H1 (cell line): ENCODE measurements around the gene GBF1. TPM values are rescaled to one million over a fixed set of nuclear protein-coding genes. Genes with fewer than 3 reads are reported as not detected.

ENCODE experiments used
- CTCF ChIA-PET: fragments of 300-600 bp; sonication (Branson Sonifier 250); formaldehyde crosslinking; loops from one replicate; lab custom pipeline; 2021; ENCODE audit not compliant: partially characterized antibody; lab: Charles Lee
- POLR2A ChIA-PET: fragments of 300-600 bp; sonication (Branson Sonifier 250); formaldehyde crosslinking; loops from one replicate; lab custom pipeline; 2021; ENCODE audit warnings: inconsistent platforms; ENCODE audit not compliant: partially characterized antibody; lab: Charles Lee
- DNase-seq, 2 experiments: peaks; one replicate each; pipeline versions ENCODE4 v3.0.0 to v3.0.0-alpha.2; 2010 to 2022; ENCODE audit warnings: low spot score in 2 of 2, low read depth in 1 of 2, mixed read lengths in 1 of 2
- FAIRE-seq: peaks from 2 replicates; lab custom pipeline; 2011; peaks lifted over from hg19 to GRCh38; lab: Jason Lieb, UNC
- H2AFZ ChIP-seq: 2 replicates; pipeline ENCODE4 v1.8.1; 2012; ENCODE audit warnings: low read length, inconsistent platforms
- H2AK5ac ChIP-seq: 2 replicates; pipeline ENCODE4 v1.6.1; 2013; ENCODE audit warnings: low read depth, low read length
- H2BK120ac ChIP-seq: replicated peaks from 2 replicates; pipeline ENCODE3; 2013; ENCODE audit warnings: low read depth, low read length, inconsistent platforms
- H2BK12ac ChIP-seq: 2 replicates; pipeline ENCODE4 v1.6.1; 2013; ENCODE audit warnings: low read depth, low read length
- H2BK15ac ChIP-seq: 2 replicates; pipeline ENCODE4 v1.6.1; 2013; ENCODE audit warnings: low read length
- H2BK20ac ChIP-seq: 2 replicates; pipeline ENCODE4 v1.6.1; 2013; ENCODE audit warnings: low read length
- H2BK5ac ChIP-seq: 2 replicates; pipeline ENCODE4 v1.6.1; 2013; ENCODE audit warnings: low read depth, low read length
- H3K14ac ChIP-seq: 2 replicates; pipeline ENCODE4 v1.6.1; 2013; ENCODE audit warnings: inconsistent platforms; ENCODE audit not compliant: insufficient read length
- H3K18ac ChIP-seq: 2 replicates; pipeline ENCODE4 v1.6.1; 2013; ENCODE audit warnings: low read length; ENCODE audit errors: extremely low read depth
- H3K23ac ChIP-seq: 2 replicates; pipeline ENCODE4 v1.6.1; 2013; ENCODE audit warnings: inconsistent platforms; ENCODE audit not compliant: insufficient read length
- H3K23me2 ChIP-seq: 2 replicates; pipeline ENCODE4 v1.6.1; 2013; ENCODE audit warnings: low read depth, low read length
- H3K27ac ChIP-seq: 2 replicates; pipeline ENCODE4 v1.6.1; 2011; ENCODE audit warnings: low read depth, low read length, inconsistent platforms
- H3K27me3 ChIP-seq, 4 experiments: replicated peaks in 1 of 4; 1 replicate in 1 of 4; 2 replicates in 3 of 4; pipeline versions ENCODE4 v1.6.1 to v1.8.1; 2011 to 2013; ENCODE audit warnings: low read length in 3 of 4, mild to moderate bottlenecking in 3 of 4, inconsistent platforms in 2 of 4, mixed read lengths in 2 of 4, moderate library complexity in 1 of 4; ENCODE audit not compliant: control insufficient read depth in 3 of 4, insufficient read depth in 3 of 4; ENCODE audit errors: extremely low read depth in 1 of 4
- H3K36me3 ChIP-seq, 4 experiments: 2 replicates each; pipeline versions ENCODE4 v1.6.1 to v1.8.1; 2011 to 2013; ENCODE audit warnings: mild to moderate bottlenecking in 4 of 4, low read length in 3 of 4, moderate library complexity in 2 of 4, control low read depth in 1 of 4, inconsistent platforms in 1 of 4; ENCODE audit not compliant: insufficient read depth in 4 of 4, control insufficient read depth in 2 of 4
- H3K4ac ChIP-seq: replicated peaks from 2 replicates; pipeline ENCODE3; 2013; ENCODE audit warnings: low read length, low read depth, mixed read lengths, inconsistent platforms; ENCODE audit not compliant: insufficient read length
- H3K4me1 ChIP-seq, 4 experiments: replicated peaks in 1 of 4; 1 replicate in 1 of 4; 2 replicates in 3 of 4; pipeline versions ENCODE4 v1.6.1 to v1.8.1; 2011 to 2013; ENCODE audit warnings: low read length in 3 of 4, inconsistent platforms in 2 of 4, mixed read lengths in 1 of 4; ENCODE audit not compliant: insufficient read depth in 4 of 4, control insufficient read depth in 3 of 4
- H3K4me2 ChIP-seq, 2 experiments: 2 replicates each; pipeline versions ENCODE4 v1.6.1 to v1.8.1; 2011 to 2013; ENCODE audit warnings: low read depth in 2 of 2, low read length in 2 of 2, control low read depth in 1 of 2, inconsistent platforms in 1 of 2, mild to moderate bottlenecking in 1 of 2; ENCODE audit not compliant: insufficient read depth in 1 of 2
- H3K4me3 ChIP-seq, 4 experiments: fragments of 200-600, 300-600 bp in 1 of 4; sonication (generic), shearing (Covaris generic), sonication (Bioruptor Twin) in 1 of 4; 2 replicates each; pipeline versions ENCODE4 v1.5.1 to v1.8.1; 2011 to 2016; ENCODE audit warnings: low read length in 4 of 4, low read depth in 3 of 4, control low read depth in 2 of 4, inconsistent platforms in 2 of 4, mild to moderate bottlenecking in 2 of 4, mixed read lengths in 1 of 4, moderate library complexity in 1 of 4; ENCODE audit not compliant: insufficient read depth in 2 of 4; ENCODE audit errors: extremely low read depth in 1 of 4
- H3K56ac ChIP-seq: replicated peaks from 2 replicates; pipeline ENCODE3; 2013; ENCODE audit warnings: low read depth, mild to moderate bottlenecking, mixed read lengths, low read length, inconsistent platforms; ENCODE audit not compliant: insufficient read length
- H3K79me1 ChIP-seq: 2 replicates; pipeline ENCODE4 v1.6.1; 2013; ENCODE audit warnings: low read depth, low read length, control low read depth
- H3K79me2 ChIP-seq, 2 experiments: 2 replicates each; pipeline versions ENCODE4 v1.6.1 to v1.8.1; 2012 to 2013; ENCODE audit warnings: low read length in 2 of 2, mild to moderate bottlenecking in 2 of 2, inconsistent platforms in 1 of 2; ENCODE audit not compliant: insufficient read depth in 2 of 2, control insufficient read depth in 1 of 2
- H3K9ac ChIP-seq, 4 experiments: replicated peaks in 1 of 4; 1 replicate in 1 of 4; 2 replicates in 3 of 4; pipeline versions ENCODE4 v1.6.1 to v1.8.1; 2011 to 2013; ENCODE audit warnings: low read depth in 3 of 4, low read length in 3 of 4, control low read depth in 2 of 4, mild to moderate bottlenecking in 2 of 4, moderate library complexity in 2 of 4, inconsistent platforms in 1 of 4; ENCODE audit errors: extremely low read depth in 1 of 4
- H3K9me3 ChIP-seq, 2 experiments: 2 replicates each; pipeline versions ENCODE4 v1.6.1 to v1.8.1; 2012 to 2013; ENCODE audit warnings: mild to moderate bottlenecking in 2 of 2, moderate library complexity in 2 of 2, control low read depth in 1 of 2, inconsistent platforms in 1 of 2, low read depth in 1 of 2, low read length in 1 of 2, mixed read lengths in 1 of 2; ENCODE audit not compliant: insufficient read depth in 2 of 2
- H4K20me1 ChIP-seq, 2 experiments: replicated peaks in 1 of 2; 2 replicates each; pipeline versions ENCODE3 to v1.8.1; 2011 to 2013; ENCODE audit warnings: inconsistent platforms in 2 of 2, low read length in 2 of 2, mild to moderate bottlenecking in 1 of 2; ENCODE audit not compliant: insufficient read depth in 2 of 2, control insufficient read depth in 1 of 2
- H4K5ac ChIP-seq: 2 replicates; pipeline ENCODE4 v1.6.1; 2013; ENCODE audit warnings: low read length, low read depth, mixed read lengths, inconsistent platforms; ENCODE audit not compliant: insufficient read length
- H4K8ac ChIP-seq: 2 replicates; pipeline ENCODE4 v1.8.0; 2013; ENCODE audit warnings: mild to moderate bottlenecking, moderate library complexity, low read length, inconsistent platforms; ENCODE audit not compliant: insufficient read depth; ENCODE audit errors: extremely low read depth
- H4K91ac ChIP-seq: replicated peaks from 2 replicates; pipeline ENCODE3; 2013; ENCODE audit warnings: low read length, mixed read lengths, inconsistent platforms; ENCODE audit not compliant: insufficient read length
- EZH2 ChIP-seq: fragments of 200-600 bp; sonication (generic); IDR thresholded peaks from 2 replicates; pipeline ENCODE4 v1.7.1; 2012; ENCODE audit warnings: low read depth, mild to moderate bottlenecking, moderate library complexity, low read length, inconsistent platforms; ENCODE audit not compliant: severe bottlenecking
- WGBS, 2 experiments: shearing (Covaris generic) in 1 of 2; methylation state at CpG; one replicate each; pipeline versions ENCODE4 v1.1.6 to v1.1.7; 2013 to 2015; ENCODE audit warnings: low lambda C conversion rate in 2 of 2, mixed read lengths in 2 of 2, inconsistent platforms in 1 of 2, low coverage in 1 of 2, missing lambda C conversion rate in 1 of 2; ENCODE audit not compliant: insufficient replicate concordance in 2 of 2, insufficient coverage in 1 of 2, insufficient read length in 1 of 2; ENCODE audit errors: extremely low coverage in 1 of 2, missing lambda C conversion rate in 1 of 2; 5-methylcytosine and 5-hydroxymethylcytosine counted together
- polyA plus RNA-seq, 7 experiments: library from polyadenylated mRNA; depleted of rRNA in 3 of 7; stranded (reverse) in 5 of 7; unstranded in 2 of 7; fragments of >200 nt in 5 of 7; fragments of 200-250 nt in 2 of 7; gene quantifications; 1 replicate in 5 of 7; 2 replicates in 1 of 7; 4 replicates in 1 of 7; pipeline versions ENCODE4 v1.2.1 to v1.2.3, GENCODE V29; 2011 to 2013; ENCODE audit warnings: missing spikeins in 2 of 7, mixed read lengths in 2 of 7
- total RNA-seq: library from RNA; stranded (reverse); fragmentation: NEBNext Ultra II Directional; extraction: Animal tissue kit (Norgen Biotek cat#: 25700); gene quantifications from 2 replicates; pipeline ENCODE4 v1.2.1, GENCODE V29; 2021

GBF1 gene
- total and polyA plus RNA-seq, 2 of the 8 experiments (the other 6 are each of a cell fraction or from before 2014, with no cell fraction given) = 11.0 to 25.5 TPM

DNA sequence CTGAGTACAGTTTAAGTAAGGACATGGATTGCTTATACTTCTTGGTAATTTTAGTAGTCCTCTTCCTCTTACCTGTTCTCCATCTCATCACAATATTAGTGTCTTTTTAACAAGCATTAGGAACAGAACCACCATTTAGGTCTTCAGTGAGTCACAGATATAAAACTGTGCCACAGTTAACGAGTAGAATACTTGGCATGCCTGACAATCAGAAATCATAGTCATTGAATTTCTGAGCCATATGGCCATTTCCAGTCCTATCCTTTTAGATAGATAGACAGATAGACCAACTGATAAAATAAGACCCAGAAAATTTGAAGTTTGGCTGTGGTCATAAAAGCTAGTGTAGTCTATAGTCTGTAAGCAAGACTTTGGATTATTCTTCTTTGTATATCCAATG, 71.1 kb downstream of the GBF1 start:
- no peak for FAIRE-seq
- H3K4me2 ChIP-seq = no peak overlapping the region
- no peaks in the 10 kb centered on the region; a peak in 1 of 7 replicates for H3K27me3 ChIP-seq
- no peak overlapping the region for H2BK120ac ChIP-seq
- ChIA-PET CTCF (interaction anchor here (0.6 to 1.8 kb wide), 3 partner anchors 11 to 271 kb away, joined by 3 to 4 read pairs (median 3); no protein-coding TSS in a partner anchor), POLR2A (no interaction called here)
- no peaks in the 10 kb centered on the region for H3K36me3 ChIP-seq
- no peaks in the 10 kb centered on the region for H3K4me1 ChIP-seq
- H2AK5ac ChIP-seq = no peak overlapping the region
- H2AFZ ChIP-seq = no peak overlapping the region
- no peak overlapping the region for H2BK20ac ChIP-seq
- no peak overlapping the region for H2BK15ac ChIP-seq
- 82% methylated on average over 1 of the region's 1 CpG; no CpG with 5 or more reads in 1 of the 2 experiments for WGBS, 2 experiments
- no peak overlapping the region for H4K91ac ChIP-seq
- H4K20me1 ChIP-seq = peaks cover 1 to 2% of the 10 kb centered on the region in 2 experiments
- no peak overlapping the region for H3K23ac ChIP-seq
- TF ChIP-seq EZH2 = no peak
- no peaks in the 10 kb centered on the region for H3K79me2 ChIP-seq
- no peak overlapping the region for H4K5ac ChIP-seq
- H3K14ac ChIP-seq = no peak overlapping the region
- H3K4ac ChIP-seq = no peak overlapping the region
- no peaks in the 10 kb centered on the region for H3K79me1 ChIP-seq
- H3K23me2 ChIP-seq = no peaks in the 10 kb centered on the region; the same call in 1 of the 2 replicates
- no peak overlapping the region for H4K8ac ChIP-seq
- H3K18ac ChIP-seq = no peak overlapping the region
- DNase-seq = no peak
- H3K9ac ChIP-seq = no peak overlapping the region
- no peak overlapping the region for H3K27ac ChIP-seq
- no peak overlapping the region for H3K56ac ChIP-seq
- no peak overlapping the region for H3K4me3 ChIP-seq
- H2BK5ac ChIP-seq = no peak overlapping the region
- H2BK12ac ChIP-seq = no peak overlapping the region
- no peaks in the 10 kb centered on the region for H3K9me3 ChIP-seq
